GM18861 (cell line): ENCODE measurements around the gene GRIN2A.

Experiments
- ATAC-seq: cut with Tn5 transposase; IDR thresholded peaks from one replicate; pipeline ENCODE4 v1.9.1; 2021; ENCODE audit not compliant: unreplicated experiment

GRIN2A gene

DNA sequence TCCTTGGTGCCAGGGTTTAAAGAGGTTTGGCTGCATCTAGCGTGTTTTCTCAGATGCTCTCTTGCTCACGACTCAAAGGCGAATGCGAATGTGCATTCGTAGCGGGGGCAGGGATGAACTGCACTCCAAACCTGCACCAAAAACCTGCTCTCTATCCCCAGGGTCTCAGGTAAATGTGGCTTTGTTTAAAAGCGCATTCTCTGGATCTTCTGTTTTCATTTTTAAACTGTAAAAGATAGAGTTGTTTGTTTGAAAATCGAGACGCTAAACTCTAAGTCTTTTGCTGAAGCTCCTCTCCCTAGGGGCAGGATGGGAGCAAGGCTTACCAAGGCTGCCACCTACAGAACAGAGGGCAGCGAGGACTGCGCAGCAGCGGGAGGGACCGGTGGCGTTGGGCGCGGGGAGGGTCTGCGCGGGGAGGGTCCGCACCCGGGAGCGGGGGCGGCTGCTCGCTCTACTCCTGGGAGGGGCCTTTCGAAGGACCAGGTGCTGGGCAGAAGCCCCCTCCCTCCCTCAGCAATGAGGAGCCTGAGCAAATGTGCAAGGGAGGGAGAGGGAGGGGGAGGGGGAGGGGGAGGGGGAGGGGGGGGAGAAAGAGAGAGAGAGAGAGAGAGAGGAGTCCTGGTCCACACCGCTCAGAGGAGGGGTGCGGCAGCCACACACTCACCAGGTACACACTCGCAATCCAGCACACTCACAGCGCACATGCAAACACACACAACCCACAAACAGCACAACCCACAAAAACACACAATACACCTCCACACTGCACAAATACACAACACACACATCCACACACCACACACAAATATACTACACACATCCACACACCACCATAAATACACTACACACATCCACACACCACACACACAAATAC is 142.8 kb downstream of the GRIN2A start:
- ATAC-seq = no peak

DNA sequence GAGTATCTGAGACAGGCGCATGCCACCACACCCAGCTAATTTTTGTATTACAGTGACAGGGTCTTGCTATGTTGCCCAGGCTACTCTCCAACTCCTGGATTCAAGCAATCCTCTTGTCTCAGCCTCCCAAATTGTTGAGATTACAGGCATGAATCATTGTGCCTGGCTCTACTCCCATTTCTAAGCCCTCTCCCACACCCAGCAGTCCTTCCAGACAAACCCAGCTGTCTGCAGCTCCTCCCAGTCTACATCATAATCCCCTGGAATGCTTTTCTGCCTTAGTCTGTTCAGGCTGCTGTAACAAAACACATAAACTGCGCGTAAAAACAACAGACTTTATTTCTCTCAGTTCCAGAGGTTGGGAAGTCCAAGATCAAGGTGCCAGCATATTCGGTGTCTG is 144.5 kb downstream of the GRIN2A start:
- ATAC-seq = no peak

DNA sequence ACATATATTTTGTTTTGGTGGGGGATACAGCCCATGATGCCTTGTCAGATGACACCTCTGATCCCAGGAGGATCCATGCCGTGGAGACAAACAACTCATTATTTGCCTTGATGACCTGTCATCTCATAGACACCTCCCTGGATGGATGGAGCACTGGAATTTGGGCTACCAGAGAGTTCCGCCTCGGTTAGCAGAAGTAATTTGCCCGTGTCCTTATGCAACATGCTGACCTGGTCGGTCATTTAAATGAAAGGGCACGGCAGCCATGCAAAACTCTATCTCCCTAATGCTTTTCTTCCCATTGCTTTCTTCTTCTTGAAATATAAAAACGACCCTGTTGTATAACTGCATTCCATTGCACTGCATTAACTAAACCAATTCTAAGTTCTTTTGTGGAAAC is 145.3 kb downstream of the GRIN2A start:
- no peak for ATAC-seq

DNA sequence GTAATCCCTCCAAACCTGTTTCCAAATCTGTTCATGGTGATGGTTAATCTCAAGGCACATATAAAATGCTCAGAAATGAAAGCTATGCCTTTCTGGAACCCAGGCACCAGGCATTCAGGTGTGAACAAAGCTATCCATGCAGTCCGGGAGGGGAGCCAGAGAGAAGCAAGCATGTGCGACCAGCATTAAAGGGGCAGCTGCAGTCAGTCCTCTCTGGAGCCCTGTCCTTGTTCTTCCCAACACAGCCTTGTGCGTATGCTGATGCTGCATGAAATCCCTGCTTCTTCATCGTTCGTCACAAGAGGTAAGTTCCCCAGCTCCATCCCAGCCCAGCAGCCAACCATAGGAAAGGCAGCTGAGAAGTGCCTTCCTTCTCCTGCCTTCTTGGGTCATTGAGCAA is 148.7 kb downstream of the GRIN2A start:
- no peak for ATAC-seq

DNA sequence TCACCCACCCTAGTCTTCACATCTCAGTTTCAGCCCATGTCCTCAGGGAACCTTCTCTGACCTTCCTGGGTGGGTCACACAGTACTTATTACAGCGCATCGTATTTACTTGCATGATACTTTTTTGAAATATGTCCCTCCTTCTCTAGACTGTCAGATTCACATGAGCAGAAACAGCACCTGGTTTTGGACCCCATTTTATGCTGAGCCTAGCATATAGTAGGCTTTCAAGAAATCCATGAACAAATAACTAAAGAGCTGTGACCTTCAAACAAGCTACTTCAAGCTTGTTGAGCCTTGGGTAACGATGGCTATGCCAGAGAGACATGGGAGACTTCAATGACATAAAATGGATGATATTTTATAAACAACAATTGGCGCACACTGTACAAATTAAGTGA is 150.3 kb downstream of the GRIN2A start:
- ATAC-seq = no peak

DNA sequence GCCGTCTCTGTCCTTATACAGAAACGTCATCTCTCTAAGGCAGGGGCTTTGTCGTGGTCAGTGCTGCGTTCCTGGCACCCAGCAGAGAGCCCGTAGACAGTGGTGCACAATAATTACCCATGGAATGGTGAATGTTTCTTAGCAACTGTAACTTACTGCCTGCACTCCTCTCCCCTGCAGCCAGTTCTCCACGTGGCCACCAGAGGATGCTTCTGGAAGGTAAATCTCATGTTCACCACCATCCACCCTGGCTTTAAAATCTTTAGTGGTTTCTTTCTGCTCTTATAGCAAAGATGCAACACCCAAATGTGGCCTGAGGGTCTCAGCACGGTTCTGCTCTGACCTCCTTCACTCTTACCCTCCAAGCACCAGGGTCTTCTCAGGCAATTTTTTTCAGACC is 150.8 kb downstream of the GRIN2A start:
- no peak for ATAC-seq

DNA sequence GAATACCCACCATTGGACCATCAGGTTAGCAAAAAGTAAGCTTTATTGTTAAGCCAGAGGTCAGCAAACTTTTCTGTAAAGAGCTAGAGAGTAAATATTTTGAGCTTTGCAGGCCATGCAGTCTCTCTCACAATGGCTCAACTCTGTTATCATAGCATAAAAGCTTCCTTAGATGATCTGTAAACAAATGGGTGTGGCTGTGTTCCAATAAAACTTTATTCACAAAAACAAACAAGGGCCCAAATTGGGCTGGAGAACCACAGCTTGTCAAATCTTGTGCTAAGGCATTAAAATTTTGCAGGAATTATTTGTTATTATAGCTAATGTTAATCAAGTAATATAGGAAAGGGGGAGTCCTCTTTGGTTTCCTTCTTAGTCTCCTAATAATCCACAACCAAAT is 153.6 kb downstream of the GRIN2A start:
- ATAC-seq = no peak

DNA sequence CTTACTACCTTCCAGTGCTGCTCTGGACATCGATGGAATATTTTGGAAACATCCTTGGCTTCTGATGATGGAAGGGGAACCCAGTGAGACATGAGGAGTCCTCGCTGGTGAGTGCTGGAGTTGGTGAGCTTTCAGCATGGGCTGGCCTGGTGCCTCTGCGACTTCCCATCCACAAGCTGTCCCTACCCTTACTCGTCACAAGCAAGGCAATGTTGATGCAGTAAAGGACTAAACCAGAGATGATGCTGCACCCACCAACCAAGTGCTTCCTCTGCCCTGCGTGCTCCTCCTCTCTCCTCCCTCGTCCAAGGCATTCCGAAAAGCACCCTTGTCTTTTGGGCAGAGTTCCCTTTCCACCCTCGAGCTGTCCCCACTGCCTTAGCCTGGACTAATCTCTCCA is 154.7 kb downstream of the GRIN2A start:
- no peak for ATAC-seq

DNA sequence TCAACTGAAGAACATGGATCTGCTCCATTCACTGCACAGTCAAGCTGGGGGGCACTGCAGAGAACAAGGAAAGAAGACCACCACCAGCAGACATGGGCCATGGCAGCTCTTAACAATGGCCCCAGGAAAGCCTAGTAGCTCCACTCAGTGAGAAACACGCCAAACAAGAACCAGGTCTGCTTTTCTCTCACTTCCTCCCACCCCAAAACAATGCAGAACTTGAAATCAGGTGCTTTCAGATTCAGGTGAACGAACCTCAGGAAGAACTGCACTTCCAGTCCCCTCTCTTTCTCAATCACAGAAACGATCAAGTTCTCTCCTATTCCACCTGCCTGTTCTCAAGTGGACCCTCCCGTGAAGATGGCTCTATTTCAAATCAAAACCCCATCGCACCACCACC is 155.6 kb downstream of the GRIN2A start:
- no peak for ATAC-seq

DNA sequence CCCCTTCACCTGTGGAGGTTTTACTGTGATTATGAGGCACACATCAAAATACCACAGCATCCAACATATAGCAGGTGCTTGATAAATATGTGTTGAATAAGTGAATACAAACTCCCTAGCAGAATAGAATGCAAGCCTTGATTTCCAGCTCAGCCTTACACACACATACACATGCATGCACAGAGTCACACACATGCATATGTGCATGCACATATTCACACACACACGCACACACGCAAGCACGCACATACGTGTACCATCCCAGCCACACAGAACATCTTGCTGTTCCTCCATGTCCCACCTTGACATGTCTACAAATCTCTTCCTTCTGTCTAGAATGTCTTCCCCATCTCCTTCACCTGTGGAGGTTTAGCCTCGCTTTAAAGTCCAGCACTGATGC is 160.1 kb downstream of the GRIN2A start:
- no peak for ATAC-seq

DNA sequence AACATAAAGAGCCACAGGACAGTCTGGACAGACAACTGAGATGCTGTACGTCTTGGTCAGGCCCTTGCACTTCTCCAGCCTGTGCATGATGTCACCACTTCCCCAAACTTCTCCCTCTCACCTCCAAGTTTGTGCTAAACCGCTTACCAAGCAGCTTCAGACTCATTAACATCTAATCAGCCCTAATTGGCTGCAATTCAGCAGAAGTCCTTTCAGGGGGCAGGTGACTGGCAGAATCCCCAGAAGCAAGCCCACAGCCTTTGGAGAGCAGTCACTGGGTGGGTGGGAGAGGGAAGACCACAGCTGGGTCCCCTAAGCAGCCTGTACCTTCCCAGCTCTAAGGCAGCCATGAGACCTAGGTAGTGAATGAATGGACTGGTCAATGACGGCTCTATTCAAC is 161.4 kb downstream of the GRIN2A start:
- ATAC-seq = no peak

DNA sequence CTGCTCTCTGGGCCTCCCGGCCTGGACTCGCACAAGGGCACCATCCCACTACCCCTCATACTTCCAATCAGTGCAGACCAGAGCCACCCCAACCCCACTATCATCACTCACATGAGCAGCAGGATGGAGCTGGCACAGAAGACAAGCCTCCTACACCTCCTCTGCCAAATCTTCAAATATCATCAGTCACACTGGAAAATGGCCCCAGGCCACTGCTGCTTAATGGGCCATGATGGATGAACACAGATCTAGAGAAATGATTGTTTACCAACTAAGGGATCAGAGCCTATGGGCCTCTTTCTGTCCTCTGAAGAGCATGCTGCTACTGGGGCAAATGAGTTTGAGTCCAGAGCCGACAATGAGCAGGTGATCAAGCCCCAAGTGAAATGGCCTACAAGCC is 165.5 kb downstream of the GRIN2A start:
- no peak for ATAC-seq

DNA sequence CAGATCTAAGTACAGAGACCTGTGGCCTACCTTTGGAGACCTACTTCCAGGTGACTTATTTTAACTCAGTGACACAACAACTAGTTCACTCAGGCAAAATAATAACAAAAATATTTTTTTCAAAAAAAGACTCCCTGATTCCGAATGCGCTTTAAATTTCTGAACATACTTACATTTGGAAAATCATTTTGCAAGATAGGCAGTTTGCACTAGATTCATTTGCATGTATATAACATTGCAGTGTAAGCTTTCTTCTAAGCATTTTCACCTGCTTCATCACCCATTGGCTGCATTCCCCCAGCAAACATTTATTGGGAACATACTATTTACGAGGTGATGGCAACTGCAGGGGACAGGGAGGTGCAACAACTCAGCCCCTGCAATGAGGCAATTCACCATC is 166.8 kb downstream of the GRIN2A start:
- ATAC-seq = no peak

DNA sequence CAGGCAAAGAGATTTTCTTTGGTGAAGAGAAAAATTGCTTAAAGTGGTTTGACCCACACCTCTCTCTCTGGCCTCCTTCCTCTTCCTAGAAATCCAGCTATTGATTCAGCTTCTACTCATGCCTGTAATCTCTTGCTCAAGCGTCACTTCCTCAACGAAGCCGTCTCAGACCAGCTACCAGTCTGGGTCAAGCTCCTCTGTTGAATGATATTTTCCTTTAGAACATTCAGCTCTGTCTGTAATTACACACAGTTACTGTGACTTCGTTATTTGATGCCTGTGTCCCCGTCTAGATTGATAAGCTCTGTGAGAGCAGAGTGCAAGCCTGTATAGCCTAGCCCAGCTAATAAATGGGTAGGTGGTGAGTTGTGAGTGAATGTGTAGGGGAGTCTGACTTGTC is 168.5 kb downstream of the GRIN2A start:
- no peak for ATAC-seq

DNA sequence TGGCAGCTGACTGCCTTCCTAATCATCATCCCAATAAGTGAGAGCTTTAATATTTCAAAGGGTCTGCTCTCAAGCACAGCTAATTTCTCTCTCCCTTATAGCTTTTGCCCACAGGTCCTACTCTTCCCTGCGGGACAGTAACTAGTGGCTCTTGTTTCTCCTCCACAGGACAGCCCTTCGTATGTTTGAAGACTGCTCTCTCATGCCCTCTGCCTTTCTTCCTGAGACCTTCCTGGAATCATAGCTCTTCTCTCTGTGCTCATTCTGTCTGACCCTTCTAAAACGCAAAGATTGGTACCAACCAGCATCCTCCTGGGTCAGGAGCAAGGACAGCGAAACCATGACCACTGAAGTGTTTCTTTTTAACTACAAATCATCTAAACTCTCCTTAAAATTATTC is 168.9 kb downstream of the GRIN2A start:
- ATAC-seq = no peak

DNA sequence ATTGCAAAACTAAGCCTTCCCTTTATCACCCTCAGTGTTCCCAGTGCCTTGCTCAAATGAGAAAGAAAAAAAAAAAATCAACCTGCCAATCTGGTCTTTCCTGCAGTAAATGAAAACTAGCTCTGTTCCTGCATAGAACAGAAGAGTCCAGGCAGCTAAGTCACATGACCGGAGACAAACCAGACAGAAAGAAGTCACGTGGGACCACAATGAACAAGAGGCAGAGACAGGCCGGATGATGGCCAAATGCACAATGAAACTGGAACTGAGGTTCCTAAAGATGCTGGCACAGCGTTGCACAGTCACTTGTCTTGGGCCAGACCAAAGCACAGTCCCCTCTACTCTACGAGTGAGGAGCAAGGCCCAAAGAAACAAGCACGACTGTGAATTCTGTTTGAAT is 172.5 kb downstream of the GRIN2A start:
- no peak for ATAC-seq

DNA sequence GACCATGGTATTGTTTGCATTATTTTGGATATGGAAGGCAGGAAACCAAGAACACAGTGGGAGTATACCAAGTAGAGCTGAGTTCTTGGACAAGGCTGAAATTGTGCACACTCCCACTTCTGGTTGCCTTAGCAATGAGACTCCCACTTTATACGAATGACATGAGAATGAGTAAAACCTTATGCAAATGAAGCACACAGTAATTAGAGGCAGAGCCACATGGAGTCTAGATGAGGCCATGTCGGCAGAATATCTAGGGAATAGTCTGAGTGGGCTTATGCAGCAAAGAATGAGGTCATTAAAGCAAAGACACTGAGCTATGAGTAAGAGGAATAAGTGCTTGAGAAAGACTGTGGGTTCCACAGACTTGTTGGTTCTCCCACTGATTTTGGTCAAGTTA is 178.7 kb downstream of the GRIN2A start:
- ATAC-seq = no peak

DNA sequence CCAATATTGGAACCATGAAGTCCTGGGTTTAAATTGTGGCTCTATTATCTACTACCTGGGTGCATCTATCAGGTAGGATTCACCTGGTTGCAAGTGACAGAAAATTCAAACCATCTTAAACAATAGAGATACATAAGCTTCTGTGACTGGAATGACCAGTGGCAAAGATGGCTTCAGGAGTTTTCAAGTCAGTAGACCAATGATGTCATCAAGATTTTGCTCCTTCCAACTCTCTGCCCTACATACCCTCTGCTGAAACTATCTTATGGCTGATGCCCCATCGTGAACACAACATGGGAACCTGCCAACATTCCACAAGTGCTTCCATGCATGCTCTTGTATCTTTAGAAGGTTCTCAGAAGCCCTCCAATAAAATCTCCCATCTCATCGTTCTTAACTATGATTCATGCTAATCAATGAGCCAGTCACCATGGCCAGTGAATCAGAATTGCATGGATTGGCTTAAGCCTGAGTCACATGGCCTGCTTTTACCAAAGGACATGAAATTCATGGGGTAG is 180.9 kb downstream of the GRIN2A start:
- no peak for ATAC-seq

DNA sequence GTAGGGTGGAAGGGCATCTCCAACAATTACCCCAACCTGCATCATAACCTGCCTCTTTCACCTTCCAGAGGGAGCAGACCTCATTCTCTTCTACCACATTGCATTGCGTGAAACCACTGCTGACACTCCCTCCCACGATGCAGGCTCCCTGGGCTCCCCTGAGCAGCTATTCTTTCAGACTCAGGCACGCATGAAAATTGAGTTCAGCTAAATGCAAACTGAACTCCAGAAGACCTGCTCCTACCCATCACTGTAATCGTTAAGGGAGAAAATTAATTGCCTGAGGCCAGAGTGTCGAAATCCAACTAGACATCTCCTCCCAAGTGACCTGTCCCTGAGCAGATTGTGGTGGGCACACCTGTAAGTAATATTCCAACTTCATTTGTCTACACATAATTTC is 186.0 kb downstream of the GRIN2A start:
- no peak for ATAC-seq

DNA sequence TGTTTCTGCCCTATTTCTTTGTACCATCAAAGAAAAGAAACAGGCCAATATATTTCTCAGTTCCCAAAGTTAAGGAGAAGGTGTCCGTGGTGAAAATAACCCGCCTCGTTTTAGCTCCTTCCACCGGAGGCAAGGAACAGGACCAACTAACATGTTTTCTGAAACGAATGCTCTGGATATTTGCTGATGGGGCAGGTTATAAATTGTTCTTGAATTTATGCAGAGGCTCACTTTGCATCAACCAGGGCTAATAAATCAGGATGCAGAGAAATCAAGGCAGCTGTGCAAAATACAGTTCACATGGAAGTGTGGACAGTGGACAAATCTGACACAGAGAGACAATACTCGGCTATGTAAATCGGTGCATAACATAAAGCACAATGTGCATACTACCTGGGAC is 189.8 kb downstream of the GRIN2A start:
- ATAC-seq = no peak

DNA sequence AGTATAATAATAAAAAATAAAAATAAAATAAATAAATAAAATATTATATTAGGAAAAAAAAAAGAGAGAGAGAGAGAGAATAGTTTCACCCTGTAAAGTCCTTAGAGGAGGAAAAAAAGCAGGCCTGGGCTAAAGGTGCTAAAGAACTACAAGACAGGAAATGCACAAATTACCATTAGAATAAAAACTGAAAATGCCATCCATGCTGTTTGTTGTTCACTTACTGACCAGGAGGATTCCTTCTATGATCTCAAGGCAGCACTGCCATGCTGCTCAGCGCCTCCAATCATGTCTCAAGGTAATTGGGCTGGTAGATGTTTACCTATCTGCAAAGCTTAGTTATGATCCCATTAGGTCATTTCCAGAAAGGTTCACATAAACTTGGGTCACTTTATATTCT is 201.2 kb downstream of the GRIN2A start:
- ATAC-seq = no peak

DNA sequence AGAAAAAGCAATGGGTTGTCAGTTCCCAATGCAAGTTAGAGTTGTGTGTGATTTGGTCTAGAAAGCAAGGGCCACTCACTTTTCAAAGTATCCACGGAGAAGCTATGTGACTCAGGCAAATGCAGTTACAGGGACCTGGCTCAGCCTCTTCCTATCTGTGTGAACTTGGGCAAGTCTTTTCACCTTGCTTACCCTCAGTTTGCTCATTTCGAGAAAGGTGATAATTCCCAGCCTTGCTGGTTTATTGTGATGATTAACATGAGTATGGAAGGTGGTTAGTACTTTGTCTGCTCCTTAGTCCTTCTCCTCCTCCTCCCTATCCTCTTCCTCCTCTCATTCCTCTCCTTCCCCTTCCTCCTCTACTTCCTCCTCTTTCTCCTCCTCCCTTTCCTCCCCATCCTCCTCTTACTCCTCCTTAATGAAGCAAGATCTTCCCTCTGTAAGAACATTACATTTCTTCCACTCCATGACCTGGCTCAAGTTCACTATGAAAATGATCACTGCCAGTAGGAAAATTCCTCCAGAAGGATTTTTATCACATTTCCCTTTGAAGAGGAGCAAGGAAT is 204.0 kb downstream of the GRIN2A start:
- no peak for ATAC-seq
